Loucy (cell line): ENCODE results near the gene TAF1D.
"Not testable (repeated sequence)": the region's sequence is repeated elsewhere in the genome, so short reads cannot be mapped to it uniquely, and the experiment has no call there.

Source experiments
- H2AFZ ChIP-seq: fragments of 200-600 bp; sonication (generic); 2 replicates; pipeline ENCODE4 v1.6.0; 2016; ENCODE audit warnings: antibody characterized with exemption, mild to moderate bottlenecking, low read length, moderate library complexity
- H3F3A ChIP-seq: fragments of 200-600 bp; 2 replicates; pipeline ENCODE4 v1.6.0; 2016; ENCODE audit warnings: antibody characterized with exemption, low read depth, mild to moderate bottlenecking
- H3K27me3 ChIP-seq: fragments of 200-600 bp; sonication (generic); 2 replicates; pipeline ENCODE4 v1.6.1; 2014; ENCODE audit warnings: low read length, mild to moderate bottlenecking; ENCODE audit not compliant: insufficient read depth, poor library complexity, severe bottlenecking
- H3K36me3 ChIP-seq: fragments of 200-600 bp; sonication (generic); 2 replicates; pipeline ENCODE4 v1.6.1; 2016; ENCODE audit warnings: low read length; ENCODE audit not compliant: insufficient read depth
- H3K4me1 ChIP-seq: fragments of 200-600 bp; sonication (generic); 2 replicates; pipeline ENCODE4 v1.5.1; 2014; ENCODE audit warnings: low read length, mild to moderate bottlenecking; ENCODE audit not compliant: insufficient read depth, poor library complexity, severe bottlenecking
- H3K4me2 ChIP-seq: fragments of 200-600 bp; sonication (generic); 2 replicates; pipeline ENCODE4 v1.6.0; 2014; ENCODE audit warnings: antibody characterized with exemption, low read length, low read depth, mild to moderate bottlenecking; ENCODE audit not compliant: poor library complexity, severe bottlenecking
- H3K4me3 ChIP-seq: fragments of 200-600 bp; sonication (generic); 2 replicates; pipeline ENCODE4 v1.5.1; 2014; ENCODE audit warnings: low read length, mild to moderate bottlenecking, mixed read lengths; ENCODE audit not compliant: poor library complexity, severe bottlenecking
- H3K79me2 ChIP-seq: fragments of 200-600 bp; sonication (generic); 2 replicates; pipeline ENCODE4 v1.6.1; 2014; ENCODE audit warnings: low read length; ENCODE audit not compliant: insufficient read depth
- H3K9ac ChIP-seq: fragments of 200-600 bp; sonication (generic); 2 replicates; pipeline ENCODE4 v1.6.0; 2014; ENCODE audit warnings: mild to moderate bottlenecking, low read depth, low read length, moderate library complexity; ENCODE audit not compliant: poor library complexity, severe bottlenecking
- H3K9me2 ChIP-seq: fragments of 200-600 bp; sonication (generic); replicated peaks from 2 replicates; pipeline ENCODE4 v1.6.1; 2016; ENCODE audit warnings: low read depth, low read length, mixed read lengths
- H3K9me3 ChIP-seq: fragments of 200-600 bp; sonication (generic); 2 replicates; pipeline ENCODE4 v1.6.1; 2014; ENCODE audit warnings: mild to moderate bottlenecking, antibody characterized with exemption, low read length, low read depth; ENCODE audit not compliant: insufficient read depth
- H4K20me1 ChIP-seq: fragments of 200-600 bp; sonication (generic); 2 replicates; pipeline ENCODE4 v1.6.0; 2014; ENCODE audit warnings: antibody characterized with exemption, low read length, mild to moderate bottlenecking; ENCODE audit not compliant: insufficient read depth, poor library complexity, severe bottlenecking
- CTCF ChIP-seq: fragments of 200-600 bp; sonication (generic); conservative IDR thresholded peaks from 2 replicates; pipeline ENCODE4 v1.5.1; 2014; ENCODE audit warnings: mild to moderate bottlenecking, antibody characterized with exemption, low read length
- EZH2phosphoT487 ChIP-seq: fragments of 200-600 bp; IDR thresholded peaks from 2 replicates; pipeline ENCODE4 v1.6.1; 2018; ENCODE audit warnings: antibody characterized with exemption, mild to moderate bottlenecking, moderate library complexity, borderline replicate concordance

The TAF1D gene

GRCh38 chr11:93747122-93747521 lies 5.8 kb upstream of the TAF1D start:
- no peak overlapping the region for H3K4me2 ChIP-seq
- no peaks in the 10 kb centered on the region for H3F3A ChIP-seq
- no peak overlapping the region for H3K4me3 ChIP-seq
- H3K36me3 ChIP-seq: no peaks in the 10 kb centered on the region
- H3K27me3 ChIP-seq: no peaks in the 10 kb centered on the region
- H3K9me3 ChIP-seq: no peaks in the 10 kb centered on the region
- H3K9ac ChIP-seq: no peak overlapping the region
- H3K79me2 ChIP-seq: peaks cover 20% of the 10 kb centered on the region
- no peak overlapping the region for H2AFZ ChIP-seq
- H3K9me2 ChIP-seq: no peaks in the 10 kb centered on the region
- TF ChIP-seq EZH2phosphoT487: no peak
- TF ChIP-seq CTCF: no peak
- peaks cover 4% of the 10 kb centered on the region for H3K4me1 ChIP-seq
- H4K20me1 ChIP-seq: peaks cover 3% of the 10 kb centered on the region

GRCh38 chr11:93746101-93746500 lies 4.8 kb upstream of the TAF1D start:
- H3K9ac ChIP-seq: no peak overlapping the region
- H4K20me1 ChIP-seq: peaks cover 4% of the 10 kb centered on the region
- H3K36me3 ChIP-seq: no peaks in the 10 kb centered on the region
- no peaks in the 10 kb centered on the region for H3K9me3 ChIP-seq
- H3K4me2 ChIP-seq: no peak overlapping the region
- no peak overlapping the region for H2AFZ ChIP-seq
- peaks cover 4% of the 10 kb centered on the region for H3K4me1 ChIP-seq
- H3F3A ChIP-seq: no peaks in the 10 kb centered on the region
- H3K4me3 ChIP-seq: no peak overlapping the region
- no peaks in the 10 kb centered on the region for H3K9me2 ChIP-seq
- peaks cover 28% of the 10 kb centered on the region for H3K79me2 ChIP-seq
- no peaks in the 10 kb centered on the region for H3K27me3 ChIP-seq
- TF ChIP-seq EZH2phosphoT487 (no peak), CTCF (no peak)

- peaks cover 37% of the 10 kb centered on the region for H3K79me2 ChIP-seq
- H3K9me3 ChIP-seq, H3K27me3 ChIP-seq, H3K9ac ChIP-seq, H3K36me3 ChIP-seq, H3K4me1 ChIP-seq, H3K4me3 ChIP-seq, H3F3A ChIP-seq, H3K4me2 ChIP-seq, H3K9me2 ChIP-seq, H2AFZ ChIP-seq: not testable (repeated sequence)
- H4K20me1 ChIP-seq: peaks cover 13% of the 10 kb centered on the region
Observed at GRCh38 chr11:93745005-93745755, 3.9 kb upstream of the TAF1D start.

- Histone ChIP-seq H3K79me2 (peaks cover 42% of the 10 kb centered on the region), H3K4me3 (no peak overlapping the region), H3K9ac (no peak overlapping the region), H2AFZ (no peak overlapping the region), H3K36me3 (no peaks in the 10 kb centered on the region), H3F3A (no peaks in the 10 kb centered on the region), H4K20me1 (peaks cover 19% of the 10 kb centered on the region), H3K27me3 (no peaks in the 10 kb centered on the region), H3K4me1 (peaks cover 4% of the 10 kb centered on the region), H3K4me2 (no peak overlapping the region), H3K9me3 (no peaks in the 10 kb centered on the region), H3K9me2 (no peaks in the 10 kb centered on the region)
- TF ChIP-seq EZH2phosphoT487 (no peak), CTCF (no peak)
Observed at GRCh38 chr11:93744669-93745004, 3.3 kb upstream of the TAF1D start.
